Measurements from ENCODE around the gene PTPRT. TPM values are rescaled to one million over a fixed set of nuclear protein-coding genes. Genes with fewer than 3 reads are reported as not detected.

PTPRT gene
- total and polyA plus RNA-seq, 10 of the 15 experiments (the other 5 are each of a cell fraction or from before 2014, with no cell fraction given): not detected

DNA sequence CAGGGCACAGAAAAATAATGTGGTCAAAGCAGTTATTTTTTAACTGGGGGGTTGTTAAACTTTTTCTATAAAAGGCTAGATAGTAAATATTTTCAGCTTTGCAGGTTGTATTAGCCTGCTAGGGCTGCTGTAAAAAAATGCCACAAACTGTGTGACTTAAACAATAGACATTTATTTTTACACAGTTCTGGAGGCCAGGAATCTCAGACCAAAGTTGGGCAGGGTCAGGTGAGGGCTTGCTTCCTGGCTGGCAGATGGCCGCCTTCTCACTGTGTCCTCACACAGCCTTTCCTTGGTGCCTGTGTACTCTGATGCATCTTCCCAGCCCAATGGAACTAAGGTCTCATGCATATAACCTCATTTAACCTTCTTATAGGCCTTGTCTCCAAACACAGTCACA, 294.7 kb downstream of the PTPRT start (continued):
- TF ChIP-seq, protein P1, sequence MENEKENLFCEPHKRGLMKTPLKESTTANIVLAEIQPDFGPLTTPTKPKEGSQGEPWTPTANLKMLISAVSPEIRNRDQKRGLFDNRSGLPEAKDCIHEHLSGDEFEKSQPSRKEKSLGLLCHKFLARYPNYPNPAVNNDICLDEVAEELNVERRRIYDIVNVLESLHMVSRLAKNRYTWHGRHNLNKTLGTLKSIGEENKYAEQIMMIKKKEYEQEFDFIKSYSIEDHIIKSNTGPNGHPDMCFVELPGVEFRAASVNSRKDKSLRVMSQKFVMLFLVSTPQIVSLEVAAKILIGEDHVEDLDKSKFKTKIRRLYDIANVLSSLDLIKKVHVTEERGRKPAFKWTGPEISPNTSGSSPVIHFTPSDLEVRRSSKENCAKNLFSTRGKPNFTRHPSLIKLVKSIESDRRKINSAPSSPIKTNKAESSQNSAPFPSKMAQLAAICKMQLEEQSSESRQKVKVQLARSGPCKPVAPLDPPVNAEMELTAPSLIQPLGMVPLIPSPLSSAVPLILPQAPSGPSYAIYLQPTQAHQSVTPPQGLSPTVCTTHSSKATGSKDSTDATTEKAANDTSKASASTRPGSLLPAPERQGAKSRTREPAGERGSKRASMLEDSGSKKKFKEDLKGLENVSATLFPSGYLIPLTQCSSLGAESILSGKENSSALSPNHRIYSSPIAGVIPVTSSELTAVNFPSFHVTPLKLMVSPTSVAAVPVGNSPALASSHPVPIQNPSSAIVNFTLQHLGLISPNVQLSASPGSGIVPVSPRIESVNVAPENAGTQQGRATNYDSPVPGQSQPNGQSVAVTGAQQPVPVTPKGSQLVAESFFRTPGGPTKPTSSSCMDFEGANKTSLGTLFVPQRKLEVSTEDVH (IDR thresholded peaks at IDR 0.05; ENCODE audit: low read depth, partially characterized antibody): no peak
- TF ChIP-seq SUPT20H (IDR thresholded peaks at IDR 0.05; ENCODE audit: borderline replicate concordance, control insufficient read depth, low read depth, low read length): no peak
- no peak for TF ChIP-seq SMARCA5 (IDR thresholded peaks at IDR 0.05)
- TF ChIP-seq E4F1 (IDR thresholded peaks at IDR 0.05; ENCODE audit: borderline replicate concordance, partially characterized antibody): no peak
- TF ChIP-seq MEF2B (IDR thresholded peaks at IDR 0.05; ENCODE audit: partially characterized antibody, poor library complexity, severe bottlenecking): no peak

DNA sequence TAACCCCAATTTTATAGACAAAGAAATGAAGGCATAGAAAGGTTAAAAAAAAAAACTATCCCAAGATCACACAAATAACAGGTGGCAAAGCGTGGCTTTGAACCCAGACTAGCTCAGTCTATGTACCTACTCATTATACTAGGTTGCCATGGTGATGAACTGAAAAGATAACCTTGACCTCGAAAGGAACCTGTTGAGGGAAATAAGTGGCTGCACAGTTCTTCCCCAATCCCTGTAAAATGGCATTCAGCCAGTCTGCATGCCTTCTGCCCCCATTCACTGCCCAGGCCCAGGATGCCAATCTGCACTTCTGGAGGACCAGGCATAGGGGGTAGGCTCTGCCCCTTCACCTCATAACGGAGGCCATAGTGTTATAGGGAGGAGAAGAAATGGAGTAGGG, 295.2 kb downstream of the PTPRT start:
- ChIA-PET POLR2A (no interaction called here), RAD21 (ENCODE audit: unreplicated experiment) (no interaction called here), CTCF (no interaction called here), SMC1A (ENCODE audit: uncharacterized antibody, unreplicated experiment) (no interaction called here)
- H3K79me2 ChIP-seq (ENCODE audit: control insufficient read depth, insufficient read depth, low read length): no peaks in the 10 kb centered on the region
- H3K4me2 ChIP-seq (ENCODE audit: control insufficient read depth, insufficient read depth): no peak overlapping the region
- FAIRE-seq (no peak), DNase-seq (ENCODE audit: low read depth, low spot score) (no peak), ATAC-seq (no peak)
- H3K4me3 ChIP-seq: no peak overlapping the region
- H3K27me3 ChIP-seq (replicated peaks in 1 of 2; ENCODE audit: control insufficient read depth in 2 of 2, insufficient read depth in 2 of 2, low read length in 1 of 2): no peaks in the 10 kb centered on the region
- H3K9me3 ChIP-seq (replicated peaks; ENCODE audit: control insufficient read depth, insufficient read depth, low read length): no peaks in the 10 kb centered on the region
- H4K20me1 ChIP-seq (ENCODE audit: control insufficient read depth, insufficient read depth): no peaks in the 10 kb centered on the region
- WGBS (ENCODE audit: insufficient coverage, insufficient replicate concordance, low lambda C conversion rate, missing lambda C conversion rate): 12% methylated on average over 3 of the region's 3 CpGs
- intact Hi-C loops (cut with micrococcal nuclease; ENCODE audit: unreplicated experiment) (no loop called here), in situ Hi-C loops (cut with MboI) (no loop called here)
- no peak overlapping the region for H3K9ac ChIP-seq (ENCODE audit: control insufficient read depth, insufficient read depth, low read length)
- no peaks in the 10 kb centered on the region for H3K4me1 ChIP-seq (ENCODE audit: control insufficient read depth, insufficient read depth, low read length)
- H3K36me3 ChIP-seq (ENCODE audit: control insufficient read depth in 2 of 2, insufficient read depth in 2 of 2, low read length in 1 of 2): no peaks in the 10 kb centered on the region
- BruUV-seq (replicated peaks): no TSS peak
- no peak overlapping the region for H3K27ac ChIP-seq (ENCODE audit: control insufficient read depth, insufficient read depth)
- H2AFZ ChIP-seq (ENCODE audit: control insufficient read depth, low read depth, low read length): no peak overlapping the region
- TF ChIP-seq ZBED1 (IDR thresholded peaks at IDR 0.05; ENCODE audit: borderline replicate concordance) (no peak), GATAD2B (conservative IDR thresholded peaks at IDR 0.05; ENCODE audit: low read depth) (no peak), CHD2 (IDR thresholded peaks at IDR 0.05; ENCODE audit: borderline replicate concordance, low read depth, low read length) (no peak), ZNF24 (IDR thresholded peaks at IDR 0.05) (no peak), SUPT20H (IDR thresholded peaks at IDR 0.05; ENCODE audit: borderline replicate concordance, control insufficient read depth, low read depth, low read length) (no peak), USF1 (IDR thresholded peaks at IDR 0.05; ENCODE audit: borderline replicate concordance, extremely low read length, insufficient read depth, low read depth, low read length) (no peak), CHD4 (IDR thresholded peaks at IDR 0.05) (no peak), BCL11A (IDR thresholded peaks at IDR 0.05; ENCODE audit: low read depth, low read length) (no peak), SRF (IDR thresholded peaks at IDR 0.05; ENCODE audit: low read depth in 2 of 2, low read length in 2 of 2) (no peak), MTA3 (IDR thresholded peaks at IDR 0.05; ENCODE audit: borderline replicate concordance, low read length) (no peak), POLR2AphosphoS5 (IDR thresholded peaks at IDR 0.05; ENCODE audit: low read length) (no peak), RAD21 (IDR thresholded peaks at IDR 0.05; ENCODE audit: insufficient read depth, low read depth, low read length) (no peak)
- TF ChIP-seq, protein P2, sequence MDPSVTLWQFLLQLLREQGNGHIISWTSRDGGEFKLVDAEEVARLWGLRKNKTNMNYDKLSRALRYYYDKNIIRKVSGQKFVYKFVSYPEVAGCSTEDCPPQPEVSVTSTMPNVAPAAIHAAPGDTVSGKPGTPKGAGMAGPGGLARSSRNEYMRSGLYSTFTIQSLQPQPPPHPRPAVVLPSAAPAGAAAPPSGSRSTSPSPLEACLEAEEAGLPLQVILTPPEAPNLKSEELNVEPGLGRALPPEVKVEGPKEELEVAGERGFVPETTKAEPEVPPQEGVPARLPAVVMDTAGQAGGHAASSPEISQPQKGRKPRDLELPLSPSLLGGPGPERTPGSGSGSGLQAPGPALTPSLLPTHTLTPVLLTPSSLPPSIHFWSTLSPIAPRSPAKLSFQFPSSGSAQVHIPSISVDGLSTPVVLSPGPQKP (IDR thresholded peaks at IDR 0.05; ENCODE audit: low read depth, low read length): no peak
